ENCODE results near the gene GOLGA6A.

The GOLGA6A gene

DNA sequence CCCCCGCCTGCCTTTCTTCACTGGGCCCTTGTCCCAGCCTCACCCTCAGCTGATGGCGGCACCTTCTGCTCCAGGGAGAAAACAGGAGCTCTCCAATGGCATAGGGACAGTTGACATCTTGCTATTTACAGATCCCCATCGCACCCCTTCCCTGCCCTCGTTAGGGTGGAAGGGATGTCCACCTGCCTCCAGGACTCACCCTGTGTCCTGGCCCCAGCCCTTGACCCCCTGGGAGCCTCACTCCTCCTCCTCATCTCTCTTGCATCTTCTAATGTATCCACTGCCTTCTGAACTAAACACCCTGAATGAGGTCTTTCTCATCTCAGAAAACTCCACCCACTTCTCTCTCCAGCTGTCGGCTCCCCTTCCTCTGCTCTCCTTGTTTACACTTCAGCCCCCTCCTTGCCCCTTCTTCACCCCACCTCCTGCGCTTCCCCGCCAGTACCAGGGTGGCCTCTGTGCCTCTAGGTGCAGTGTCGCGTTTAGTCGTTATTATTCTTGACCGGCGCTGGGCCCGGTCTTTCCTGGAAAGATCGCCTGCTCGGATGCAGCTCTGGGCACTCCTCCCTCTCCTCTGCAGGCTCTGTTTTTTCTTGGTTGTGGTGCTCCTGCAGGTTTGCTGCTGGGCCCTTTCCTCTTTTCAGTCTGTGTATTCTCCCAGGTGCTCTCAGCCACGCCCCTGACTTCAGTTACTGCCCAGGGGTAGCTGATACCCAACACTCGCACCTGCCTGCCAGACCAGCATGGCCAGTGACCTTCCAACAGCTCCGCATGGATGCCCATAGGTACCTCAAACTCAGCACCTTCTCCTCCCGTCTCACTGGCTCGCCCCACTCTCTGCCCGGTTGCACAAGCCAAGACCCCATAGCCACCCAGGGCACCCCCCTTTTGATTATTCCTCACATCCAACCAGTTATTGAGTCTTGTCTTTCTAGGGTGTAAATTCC lies 44.9 kb downstream of the GOLGA6A start:
- DNase-seq: peak in 1 of 58 donors; percentile 18

DNA sequence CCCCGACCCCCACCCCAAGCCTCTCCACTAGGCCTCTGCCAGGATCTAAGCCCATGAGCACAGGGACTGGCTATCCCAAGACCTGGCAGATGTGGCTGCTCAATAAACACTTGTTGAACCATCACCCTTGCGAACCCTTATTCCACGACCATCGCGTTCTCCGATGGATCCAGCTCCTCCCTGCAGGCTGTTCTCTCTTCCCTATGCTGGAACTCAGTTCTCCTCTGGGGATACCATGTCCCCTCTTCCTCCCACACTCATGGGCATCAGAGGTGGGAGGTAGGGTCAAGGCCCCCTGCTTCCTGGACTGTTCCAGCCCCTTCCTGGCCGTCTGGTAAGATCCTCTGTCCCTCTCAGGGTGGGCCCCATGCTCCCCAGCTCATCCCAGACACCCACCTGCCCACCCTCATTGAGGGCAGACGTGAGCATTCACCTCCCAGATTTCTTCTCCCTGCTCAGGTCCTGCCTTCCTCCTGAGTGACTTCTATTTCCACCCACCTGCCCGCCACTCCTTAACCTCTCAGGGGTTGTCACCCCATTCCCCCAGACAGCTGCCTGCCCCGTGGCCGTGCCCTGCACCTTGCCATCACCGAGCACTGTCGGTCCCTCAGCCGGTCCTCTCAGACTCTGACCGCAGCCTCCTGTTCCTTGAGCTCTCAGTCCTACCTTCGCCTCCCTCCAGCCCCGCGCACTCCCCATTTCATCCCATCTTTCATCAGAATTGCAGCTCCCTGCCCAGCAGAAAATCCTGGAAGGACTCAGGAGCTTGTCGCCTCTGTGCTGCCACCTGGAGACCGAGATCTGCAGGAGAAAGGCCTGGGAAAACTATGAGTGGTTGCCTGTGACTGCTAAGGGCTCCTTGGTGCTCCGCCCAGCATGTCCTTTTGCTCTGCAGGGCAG lies 45.8 kb downstream of the GOLGA6A start:
- DNase-seq: peak in 41 of 58 donors; percentile 5 to 73 (median 27)

DNA sequence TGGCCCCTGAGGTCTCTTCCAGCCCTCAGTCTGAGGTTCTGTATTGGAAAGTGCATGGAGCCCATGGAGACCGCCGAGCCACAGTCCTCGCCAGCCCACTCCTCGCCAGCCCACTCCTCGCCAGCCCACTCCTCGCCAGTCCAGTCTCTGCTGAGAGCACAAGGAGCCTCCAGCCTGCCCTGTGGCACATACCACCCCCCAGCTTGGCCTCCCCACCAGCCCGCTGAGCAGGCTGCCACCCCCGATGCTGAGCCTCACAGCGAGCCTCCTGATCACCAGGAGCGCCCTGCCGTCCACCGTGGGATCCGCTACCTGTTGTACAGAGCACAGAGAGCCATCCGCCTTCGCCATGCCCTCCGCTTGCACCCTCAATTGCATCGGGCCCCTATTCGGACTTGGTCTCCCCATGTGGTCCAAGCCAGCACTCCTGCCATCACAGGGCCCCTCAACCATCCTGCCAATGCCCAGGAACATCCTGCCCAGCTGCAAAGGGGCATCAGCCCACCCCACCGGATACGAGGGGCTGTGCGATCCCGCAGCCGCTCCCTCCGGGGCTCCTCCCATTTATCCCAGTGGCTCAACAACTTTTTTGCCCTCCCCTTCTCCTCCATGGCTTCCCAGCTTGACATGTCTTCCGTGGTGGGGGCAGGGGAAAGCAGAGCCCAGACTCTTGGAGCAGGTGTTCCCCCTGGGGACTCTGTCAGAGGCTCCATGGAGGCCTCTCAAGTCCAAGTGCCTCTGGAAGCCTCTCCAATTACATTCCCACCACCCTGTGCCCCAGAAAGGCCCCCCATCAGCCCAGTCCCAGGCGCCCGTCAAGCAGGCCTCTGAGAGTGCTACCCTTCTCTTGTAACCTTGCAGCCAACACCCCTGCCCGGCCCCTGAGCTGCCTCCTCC lies 47.0 kb downstream of the GOLGA6A start:
- no peak for DNase-seq

DNA sequence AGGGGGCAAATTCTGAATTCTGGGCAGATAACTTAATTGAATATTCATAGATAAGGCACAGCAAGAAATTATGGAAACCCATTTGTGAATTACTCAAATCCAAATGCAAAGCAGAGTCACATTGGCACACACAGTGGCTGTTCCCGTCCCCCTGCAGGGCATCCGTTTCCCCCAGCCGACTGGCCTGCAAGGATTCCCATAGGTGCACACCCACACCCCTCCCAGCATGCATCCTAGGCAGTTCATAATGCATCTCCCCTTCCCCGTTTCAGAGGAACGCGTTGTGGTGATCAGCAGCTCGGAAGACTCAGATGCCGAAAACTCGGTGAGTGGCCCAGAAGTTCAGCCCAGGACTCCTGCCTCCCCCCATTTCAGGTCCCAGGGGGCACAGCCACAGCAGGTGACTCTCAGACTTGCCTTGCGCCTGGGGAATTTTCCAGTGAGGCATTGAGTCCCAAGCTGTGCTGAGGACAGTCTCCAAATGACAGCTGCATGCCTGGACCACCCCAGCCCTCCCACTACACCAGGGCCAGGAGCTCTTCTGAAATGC lies 48.1 kb downstream of the GOLGA6A start:
- DNase-seq: no peak

GRCh38 chr15:74032606-74033561 lies 49.5 kb downstream of the GOLGA6A start:
- no peak for DNase-seq

DNA sequence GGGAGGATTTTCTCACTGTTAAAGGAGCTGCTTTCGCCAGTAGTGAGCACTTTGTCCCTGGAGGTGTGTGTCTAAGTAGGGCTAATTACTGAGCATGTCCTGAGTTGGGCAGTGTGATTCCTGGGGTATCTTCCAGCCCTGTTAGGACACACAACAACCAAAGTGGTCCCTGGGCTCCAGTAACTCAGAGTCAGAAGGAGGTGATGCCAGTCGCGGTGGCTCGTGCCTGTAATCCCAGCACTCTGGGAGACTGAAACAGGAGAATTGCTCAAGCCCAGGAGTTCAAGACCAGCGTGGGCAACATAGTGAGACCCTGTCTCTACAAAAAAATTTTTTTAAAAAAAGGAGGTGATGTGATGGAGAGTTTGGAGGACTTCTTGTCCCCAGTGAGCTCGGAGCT lies 50.3 kb downstream of the GOLGA6A start:
- no peak for DNase-seq

- no peak for DNase-seq
Observed at GRCh38 chr15:74028646-74029045, 53.7 kb downstream of the GOLGA6A start.

- no peak for DNase-seq
Observed at GRCh38 chr15:74027688-74028087, 54.7 kb downstream of the GOLGA6A start.

DNA sequence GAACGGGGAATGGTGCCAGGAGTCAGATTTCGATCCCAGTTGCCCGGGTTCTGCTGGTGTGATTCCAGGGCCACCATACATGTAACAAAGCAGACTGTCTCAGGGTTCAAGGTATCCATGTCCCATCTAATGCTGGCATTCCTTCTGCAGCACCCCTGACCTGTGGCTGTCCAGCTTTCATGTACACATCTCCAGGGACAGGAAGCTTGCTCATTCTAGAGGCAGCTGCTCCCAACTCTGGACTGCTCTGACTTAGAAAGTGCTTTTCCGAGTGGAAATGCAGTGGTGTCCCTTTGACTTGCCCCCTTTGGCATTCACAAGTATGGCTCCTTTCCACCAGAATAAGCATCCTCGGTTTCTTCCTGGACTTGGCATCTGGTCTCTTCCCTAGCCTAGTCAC lies 56.9 kb downstream of the GOLGA6A start:
- no peak for DNase-seq

GRCh38 chr15:74024687-74025086 lies 57.7 kb downstream of the GOLGA6A start:
- no peak for DNase-seq

DNA sequence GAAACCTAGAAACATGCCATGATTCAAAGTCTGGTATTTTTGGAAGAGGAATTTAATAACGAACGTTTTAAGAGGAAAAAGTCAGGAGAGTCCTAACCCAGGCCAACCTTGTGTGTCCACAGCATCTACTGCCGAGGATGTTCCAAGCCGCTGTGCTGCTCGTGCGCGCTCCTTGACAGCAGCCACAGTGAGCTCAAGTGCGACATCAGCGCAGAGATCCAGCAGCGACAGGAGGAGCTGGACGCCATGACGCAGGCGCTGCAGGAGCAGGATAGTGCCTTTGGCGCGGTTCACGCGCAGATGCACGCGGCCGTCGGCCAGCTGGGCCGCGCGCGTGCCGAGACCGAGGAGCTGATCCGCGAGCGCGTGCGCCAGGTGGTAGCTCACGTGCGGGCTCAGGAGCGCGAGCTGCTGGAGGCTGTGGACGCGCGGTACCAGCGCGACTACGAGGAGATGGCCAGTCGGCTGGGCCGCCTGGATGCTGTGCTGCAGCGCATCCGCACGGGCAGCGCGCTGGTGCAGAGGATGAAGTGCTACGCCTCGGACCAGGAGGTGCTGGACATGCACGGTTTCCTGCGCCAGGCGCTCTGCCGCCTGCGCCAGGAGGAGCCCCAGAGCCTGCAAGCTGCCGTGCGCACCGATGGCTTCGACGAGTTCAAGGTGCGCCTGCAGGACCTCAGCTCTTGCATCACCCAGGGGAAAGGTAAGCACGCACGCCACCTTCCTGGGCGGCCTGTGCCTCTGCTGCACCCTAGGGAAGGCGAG lies 59.5 kb downstream of the GOLGA6A start:
- no peak for DNase-seq
